HCT116 (cell line): Measurements from ENCODE around the gene SEMA4D.

Experiments used
- CEBPB ChIP-seq: IDR thresholded peaks from 2 replicates; pipeline ENCODE4 v1.6.1; 2012; ENCODE audit warnings: low read depth
- EZH2 ChIP-seq: fragments of 200-600 bp; sonication (generic); IDR thresholded peaks from 2 replicates; pipeline ENCODE4 v1.6.1; 2017; ENCODE audit warnings: antibody characterized with exemption, mixed run types
- JUND ChIP-seq: IDR thresholded peaks from 2 replicates; pipeline ENCODE4 v1.6.1; 2012
- POLR2A ChIP-seq: IDR thresholded peaks from 2 replicates; pipeline ENCODE4 v1.7.0; 2011; ENCODE audit warnings: borderline replicate concordance; ENCODE audit not compliant: insufficient read depth, insufficient read length; ENCODE audit errors: extremely low read depth
- POLR2AphosphoS5 ChIP-seq: IDR thresholded peaks from 2 replicates; pipeline ENCODE4 v1.6.1; 2011; ENCODE audit warnings: mild to moderate bottlenecking, low read depth, low read length, moderate library complexity
- RAD21 ChIP-seq: IDR thresholded peaks from 2 replicates; pipeline ENCODE4 v1.6.1; 2012; ENCODE audit warnings: low read depth, mild to moderate bottlenecking
- TCF7L2 ChIP-seq: IDR thresholded peaks from 2 replicates; pipeline ENCODE4 v1.7.0; 2011; ENCODE audit warnings: borderline replicate concordance, inconsistent platforms; ENCODE audit not compliant: insufficient read depth, insufficient read length; ENCODE audit errors: extremely low read depth
- YY1 ChIP-seq: IDR thresholded peaks from 2 replicates; pipeline ENCODE4 v1.6.1; 2011; ENCODE audit warnings: low read length, low read depth, moderate library complexity, mild to moderate bottlenecking; ENCODE audit not compliant: insufficient replicate concordance; ENCODE audit errors: extremely low read depth
- ZFX ChIP-seq: fragments of 450-650 bp; IDR thresholded peaks from 2 replicates; pipeline ENCODE4 v1.6.1; 2017
- ZNF274 ChIP-seq: fragments of 200-500 bp; sonication (Bioruptor generic); IDR thresholded peaks from 2 replicates; pipeline ENCODE4 v1.6.1; 2014; ENCODE audit warnings: mild to moderate bottlenecking, low read depth, low read length, inconsistent platforms
- TF ChIP-seq, protein P1 (sequence below), 3 experiments: fragments of 200-600 bp in 1 of 3; sonication (generic) in 1 of 3; IDR thresholded peaks in 2 of 3; conservative IDR thresholded peaks in 1 of 3; 2 replicates each; pipeline ENCODE4 v1.5.1; 2012 to 2017; ENCODE audit warnings: low read depth in 2 of 3, low read length in 2 of 3, antibody characterized with exemption in 1 of 3, borderline replicate concordance in 1 of 3, control low read depth in 1 of 3, mild to moderate bottlenecking in 1 of 3, mixed read lengths in 1 of 3, mixed run types in 1 of 3, moderate library complexity in 1 of 3; ENCODE audit not compliant: insufficient read depth in 1 of 3
- TF ChIP-seq, protein P2 (sequence below): IDR thresholded peaks from 2 replicates; pipeline ENCODE4 v1.6.1; 2012
- TF ChIP-seq, protein P3 (sequence below): IDR thresholded peaks from 2 replicates; pipeline ENCODE4 v1.6.1; 2012; ENCODE audit warnings: low read depth

DNA sequence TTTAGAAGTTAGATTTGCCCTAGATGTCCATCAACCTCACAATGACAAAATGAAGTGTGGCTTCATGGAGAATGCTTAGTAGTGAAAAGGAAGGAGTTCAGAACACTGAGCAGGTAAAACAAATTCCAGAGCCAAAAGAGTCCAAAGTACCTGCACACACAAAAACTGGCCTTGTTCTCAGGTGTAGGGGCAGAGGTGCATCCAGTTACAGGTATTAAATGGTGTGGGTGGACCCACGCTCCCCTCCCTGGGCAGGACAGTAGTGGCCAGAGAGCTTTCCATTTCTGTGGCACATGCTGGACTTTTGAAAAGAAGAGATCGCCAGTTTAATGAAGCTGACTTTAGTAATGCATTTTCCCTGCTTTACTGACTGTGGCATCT lies 132.4 kb downstream of the SEMA4D start:
- TF ChIP-seq TCF7L2 (no peak), EZH2 (no peak), POLR2A (no peak), CEBPB (no peak), ZFX (no peak), POLR2AphosphoS5 (no peak), YY1 (no peak), ZNF274 (no peak), JUND (no peak), RAD21 (no peak)
- TF ChIP-seq, protein P1, sequence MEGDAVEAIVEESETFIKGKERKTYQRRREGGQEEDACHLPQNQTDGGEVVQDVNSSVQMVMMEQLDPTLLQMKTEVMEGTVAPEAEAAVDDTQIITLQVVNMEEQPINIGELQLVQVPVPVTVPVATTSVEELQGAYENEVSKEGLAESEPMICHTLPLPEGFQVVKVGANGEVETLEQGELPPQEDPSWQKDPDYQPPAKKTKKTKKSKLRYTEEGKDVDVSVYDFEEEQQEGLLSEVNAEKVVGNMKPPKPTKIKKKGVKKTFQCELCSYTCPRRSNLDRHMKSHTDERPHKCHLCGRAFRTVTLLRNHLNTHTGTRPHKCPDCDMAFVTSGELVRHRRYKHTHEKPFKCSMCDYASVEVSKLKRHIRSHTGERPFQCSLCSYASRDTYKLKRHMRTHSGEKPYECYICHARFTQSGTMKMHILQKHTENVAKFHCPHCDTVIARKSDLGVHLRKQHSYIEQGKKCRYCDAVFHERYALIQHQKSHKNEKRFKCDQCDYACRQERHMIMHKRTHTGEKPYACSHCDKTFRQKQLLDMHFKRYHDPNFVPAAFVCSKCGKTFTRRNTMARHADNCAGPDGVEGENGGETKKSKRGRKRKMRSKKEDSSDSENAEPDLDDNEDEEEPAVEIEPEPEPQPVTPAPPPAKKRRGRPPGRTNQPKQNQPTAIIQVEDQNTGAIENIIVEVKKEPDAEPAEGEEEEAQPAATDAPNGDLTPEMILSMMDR (IDR thresholded peaks at IDR 0.05 in 2 of 3, conservative IDR thresholded peaks at IDR 0.05 in 1 of 3; ENCODE audit: borderline replicate concordance in 1 of 3, insufficient read depth in 1 of 3, low read depth in 2 of 3, low read length in 2 of 3): no peak
- TF ChIP-seq, protein P2, sequence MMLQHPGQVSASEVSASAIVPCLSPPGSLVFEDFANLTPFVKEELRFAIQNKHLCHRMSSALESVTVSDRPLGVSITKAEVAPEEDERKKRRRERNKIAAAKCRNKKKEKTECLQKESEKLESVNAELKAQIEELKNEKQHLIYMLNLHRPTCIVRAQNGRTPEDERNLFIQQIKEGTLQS: no peak
- TF ChIP-seq, protein P3, sequence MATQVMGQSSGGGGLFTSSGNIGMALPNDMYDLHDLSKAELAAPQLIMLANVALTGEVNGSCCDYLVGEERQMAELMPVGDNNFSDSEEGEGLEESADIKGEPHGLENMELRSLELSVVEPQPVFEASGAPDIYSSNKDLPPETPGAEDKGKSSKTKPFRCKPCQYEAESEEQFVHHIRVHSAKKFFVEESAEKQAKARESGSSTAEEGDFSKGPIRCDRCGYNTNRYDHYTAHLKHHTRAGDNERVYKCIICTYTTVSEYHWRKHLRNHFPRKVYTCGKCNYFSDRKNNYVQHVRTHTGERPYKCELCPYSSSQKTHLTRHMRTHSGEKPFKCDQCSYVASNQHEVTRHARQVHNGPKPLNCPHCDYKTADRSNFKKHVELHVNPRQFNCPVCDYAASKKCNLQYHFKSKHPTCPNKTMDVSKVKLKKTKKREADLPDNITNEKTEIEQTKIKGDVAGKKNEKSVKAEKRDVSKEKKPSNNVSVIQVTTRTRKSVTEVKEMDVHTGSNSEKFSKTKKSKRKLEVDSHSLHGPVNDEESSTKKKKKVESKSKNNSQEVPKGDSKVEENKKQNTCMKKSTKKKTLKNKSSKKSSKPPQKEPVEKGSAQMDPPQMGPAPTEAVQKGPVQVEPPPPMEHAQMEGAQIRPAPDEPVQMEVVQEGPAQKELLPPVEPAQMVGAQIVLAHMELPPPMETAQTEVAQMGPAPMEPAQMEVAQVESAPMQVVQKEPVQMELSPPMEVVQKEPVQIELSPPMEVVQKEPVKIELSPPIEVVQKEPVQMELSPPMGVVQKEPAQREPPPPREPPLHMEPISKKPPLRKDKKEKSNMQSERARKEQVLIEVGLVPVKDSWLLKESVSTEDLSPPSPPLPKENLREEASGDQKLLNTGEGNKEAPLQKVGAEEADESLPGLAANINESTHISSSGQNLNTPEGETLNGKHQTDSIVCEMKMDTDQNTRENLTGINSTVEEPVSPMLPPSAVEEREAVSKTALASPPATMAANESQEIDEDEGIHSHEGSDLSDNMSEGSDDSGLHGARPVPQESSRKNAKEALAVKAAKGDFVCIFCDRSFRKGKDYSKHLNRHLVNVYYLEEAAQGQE: no peak
